Tibial nerve (tissue), 4 donors: Measurements from ENCODE around the gene LCN9. TPM values are rescaled to one million over a fixed set of nuclear protein-coding genes. Genes with fewer than 3 reads are reported as not detected.
"Not testable (repeated sequence)": the region's sequence is repeated elsewhere in the genome, so short reads cannot be mapped to it uniquely, and the experiment has no call there.

Experiments used
- DNase-seq, 2 donors: peaks; one replicate each; pipeline ENCODE4 v3.0.0-alpha.2; 2019; ENCODE audit warnings: low spot score in 2 of 2
- H3K27ac ChIP-seq, 4 donors: fragments of 200-600 bp; sonication (generic) in 3 of 4; one replicate each; pipeline ENCODE4 v1.5.1; 2017 to 2019; ENCODE audit warnings: mild to moderate bottlenecking in 1 of 4
- H3K27me3 ChIP-seq, 2 donors: fragments of 200-600 bp; sonication (generic) in 1 of 2; one replicate each; pipeline versions ENCODE4 v1.5.1 to v1.6.0; 2017 to 2019
- H3K36me3 ChIP-seq, 3 donors: fragments of 200-600 bp; sonication (generic); one replicate each; pipeline ENCODE4 v1.5.1; 2018 to 2019
- H3K4me1 ChIP-seq, 4 donors: fragments of 200-600 bp; sonication (generic) in 3 of 4; one replicate each; pipeline ENCODE4 v1.5.1; 2017 to 2019
- H3K4me3 ChIP-seq, 4 donors: fragments of 200-600 bp; sonication (generic) in 3 of 4; one replicate each; pipeline ENCODE4 v1.5.1; 2017 to 2019; ENCODE audit warnings: mild to moderate bottlenecking in 1 of 4, moderate library complexity in 1 of 4
- H3K9me3 ChIP-seq, 4 donors: fragments of 200-600 bp; sonication (generic) in 3 of 4; one replicate each; pipeline ENCODE4 v1.5.1; 2017 to 2019
- CTCF ChIP-seq, 5 experiments: fragments of 200-600 bp in 3 of 5; fragments of 450-650 bp in 2 of 5; sonication (generic) in 3 of 5; IDR thresholded peaks; one replicate each; pipeline ENCODE4 v1.5.1; 2016 to 2019; ENCODE audit warnings: antibody characterized with exemption in 5 of 5, mild to moderate bottlenecking in 3 of 5, moderate library complexity in 2 of 5
- EP300 ChIP-seq, 2 donors: sonication (generic); formaldehyde crosslinking; IDR thresholded peaks; one replicate each; pipeline ENCODE4 v1.6.1; 2017; ENCODE audit warnings: antibody characterized with exemption in 2 of 2, mild to moderate bottlenecking in 1 of 2
- POLR2A ChIP-seq, 2 donors: fragments of 450-650 bp; IDR thresholded peaks; one replicate each; pipeline ENCODE4 v1.6.1; 2017; ENCODE audit warnings: antibody characterized with exemption in 2 of 2, mild to moderate bottlenecking in 2 of 2, moderate library complexity in 2 of 2
- WGBS, 2 donors: methylation state at CpG; one replicate each; pipeline ENCODE4 v1.1.5; 2018; 5-methylcytosine and 5-hydroxymethylcytosine counted together
- total RNA-seq, 4 donors: library from RNA; depleted of rRNA; stranded (reverse); fragments of >200 nt; gene quantifications; one replicate each; pipeline ENCODE4 v1.1.0, GENCODE V29; 2016

LCN9 gene
- total RNA-seq, 4 donors from 2014 or later = not detected

GRCh38 chr9:135619599-135619886 lies 43.6 kb upstream of the LCN9 start:
- H3K27me3 ChIP-seq = peaks cover 0 to 21% of the 10 kb centered on the region in 2 donors
- no peaks in the 10 kb centered on the region for H3K36me3 ChIP-seq
- no peaks in the 10 kb centered on the region for H3K4me1 ChIP-seq
- DNase-seq = no peak
- no peak overlapping the region for H3K4me3 ChIP-seq
- no peak overlapping the region for H3K27ac ChIP-seq
- whole genome bisulfite sequencing, 2 donors = 62 to 85% methylated on average over 3 to 10 of the region's 10 CpGs
- no peak for TF ChIP-seq POLR2A (IDR thresholded peaks at IDR 0.05)
- no peak for TF ChIP-seq EP300 (IDR thresholded peaks at IDR 0.05)
- TF ChIP-seq CTCF (IDR thresholded peaks at IDR 0.05) = no peak
- H3K9me3 ChIP-seq = no peaks in the 10 kb centered on the region

GRCh38 chr9:135620558-135620957 lies 42.6 kb upstream of the LCN9 start:
- TF ChIP-seq CTCF (IDR thresholded peaks at IDR 0.05) (no peak), EP300 (IDR thresholded peaks at IDR 0.05) (no peak), POLR2A (IDR thresholded peaks at IDR 0.05) (no peak)
- 47 to 51% methylated on average over 7 of the region's 7 CpGs for WGBS, 2 donors
- H3K9me3 ChIP-seq = no peaks in the 10 kb centered on the region
- DNase-seq = no peak
- H3K27ac ChIP-seq = no peak overlapping the region
- H3K36me3 ChIP-seq = no peaks in the 10 kb centered on the region
- no peak overlapping the region for H3K4me3 ChIP-seq
- peaks cover 0 to 11% of the 10 kb centered on the region in 2 donors for H3K27me3 ChIP-seq
- no peaks in the 10 kb centered on the region for H3K4me1 ChIP-seq

- 48 to 52% methylated on average over 11 of the region's 11 CpGs for WGBS, 2 donors
- H3K27me3 ChIP-seq = peaks cover 0 to 9% of the 10 kb centered on the region in 2 donors
- H3K4me1 ChIP-seq = no peaks in the 10 kb centered on the region
- no peak for DNase-seq
- H3K27ac ChIP-seq = no peak overlapping the region
- no peak overlapping the region for H3K4me3 ChIP-seq
- H3K36me3 ChIP-seq = no peaks in the 10 kb centered on the region
- TF ChIP-seq CTCF (IDR thresholded peaks at IDR 0.05) (no peak), EP300 (IDR thresholded peaks at IDR 0.05) (no peak), POLR2A (IDR thresholded peaks at IDR 0.05) (no peak)
- peaks cover 0 to 18% (median 0%) of the 10 kb centered on the region in 4 donors for H3K9me3 ChIP-seq
Observed at GRCh38 chr9:135622415-135623020, 40.6 kb upstream of the LCN9 start.

- H3K36me3 ChIP-seq = no peaks in the 10 kb centered on the region
- H3K27ac ChIP-seq = no peak overlapping the region
- H3K27me3 ChIP-seq = peaks cover 0 to 4% of the 10 kb centered on the region in 2 donors
- DNase-seq = no peak
- TF ChIP-seq EP300 (IDR thresholded peaks at IDR 0.05) (no peak), POLR2A (IDR thresholded peaks at IDR 0.05) (no peak), CTCF (IDR thresholded peaks at IDR 0.05) (no peak)
- H3K4me3 ChIP-seq = no peak overlapping the region
- no peaks in the 10 kb centered on the region for H3K4me1 ChIP-seq
- H3K9me3 ChIP-seq = peaks cover 0 to 36% (median 2%) of the 10 kb centered on the region in 4 donors
- WGBS, 2 donors = 90 to 92% methylated on average over 14 of the region's 14 CpGs
Observed at GRCh38 chr9:135624282-135624681, 38.8 kb upstream of the LCN9 start.

- peaks cover 0 to 15% (median 3%) of the 10 kb centered on the region in 4 donors for H3K9me3 ChIP-seq
- H3K4me3 ChIP-seq = no peak overlapping the region
- TF ChIP-seq EP300 (IDR thresholded peaks at IDR 0.05) = no peak
- TF ChIP-seq CTCF (IDR thresholded peaks at IDR 0.05) = no peak
- no peak for TF ChIP-seq POLR2A (IDR thresholded peaks at IDR 0.05)
- 82 to 85% methylated on average over 10 of the region's 10 CpGs for WGBS, 2 donors
- H3K27ac ChIP-seq = no peak overlapping the region
- no peak for DNase-seq
- H3K4me1 ChIP-seq = no peaks in the 10 kb centered on the region
- H3K27me3 ChIP-seq = no peaks in the 10 kb centered on the region
- H3K36me3 ChIP-seq = no peaks in the 10 kb centered on the region
Observed at GRCh38 chr9:135632841-135633240, 30.3 kb upstream of the LCN9 start.

- DNase-seq, H3K36me3 ChIP-seq, H3K27me3 ChIP-seq, H3K27ac ChIP-seq, H3K4me1 ChIP-seq, H3K4me3 ChIP-seq, H3K9me3 ChIP-seq: not testable (repeated sequence)
- 85 to 92% methylated on average over 7 of the region's 7 CpGs for WGBS, 2 donors
Observed at GRCh38 chr9:135636930-135637530, 26.1 kb upstream of the LCN9 start.
